Dedifferentiated amniotic fluid mesenchymal stem cell (primary cell): Measurements from ENCODE around the gene HSPBP1.
"Not testable (repeated sequence)": the region's sequence is repeated elsewhere in the genome, so short reads cannot be mapped to it uniquely, and the experiment has no call there.

Source experiments
- DNase-seq: peaks from one replicate; pipeline ENCODE4 v3.0.0-alpha.2; 2016; ENCODE audit errors: extremely low spot score

Gene HSPBP1, protein sequence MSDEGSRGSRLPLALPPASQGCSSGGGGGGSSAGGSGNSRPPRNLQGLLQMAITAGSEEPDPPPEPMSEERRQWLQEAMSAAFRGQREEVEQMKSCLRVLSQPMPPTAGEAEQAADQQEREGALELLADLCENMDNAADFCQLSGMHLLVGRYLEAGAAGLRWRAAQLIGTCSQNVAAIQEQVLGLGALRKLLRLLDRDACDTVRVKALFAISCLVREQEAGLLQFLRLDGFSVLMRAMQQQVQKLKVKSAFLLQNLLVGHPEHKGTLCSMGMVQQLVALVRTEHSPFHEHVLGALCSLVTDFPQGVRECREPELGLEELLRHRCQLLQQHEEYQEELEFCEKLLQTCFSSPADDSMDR

DNA sequence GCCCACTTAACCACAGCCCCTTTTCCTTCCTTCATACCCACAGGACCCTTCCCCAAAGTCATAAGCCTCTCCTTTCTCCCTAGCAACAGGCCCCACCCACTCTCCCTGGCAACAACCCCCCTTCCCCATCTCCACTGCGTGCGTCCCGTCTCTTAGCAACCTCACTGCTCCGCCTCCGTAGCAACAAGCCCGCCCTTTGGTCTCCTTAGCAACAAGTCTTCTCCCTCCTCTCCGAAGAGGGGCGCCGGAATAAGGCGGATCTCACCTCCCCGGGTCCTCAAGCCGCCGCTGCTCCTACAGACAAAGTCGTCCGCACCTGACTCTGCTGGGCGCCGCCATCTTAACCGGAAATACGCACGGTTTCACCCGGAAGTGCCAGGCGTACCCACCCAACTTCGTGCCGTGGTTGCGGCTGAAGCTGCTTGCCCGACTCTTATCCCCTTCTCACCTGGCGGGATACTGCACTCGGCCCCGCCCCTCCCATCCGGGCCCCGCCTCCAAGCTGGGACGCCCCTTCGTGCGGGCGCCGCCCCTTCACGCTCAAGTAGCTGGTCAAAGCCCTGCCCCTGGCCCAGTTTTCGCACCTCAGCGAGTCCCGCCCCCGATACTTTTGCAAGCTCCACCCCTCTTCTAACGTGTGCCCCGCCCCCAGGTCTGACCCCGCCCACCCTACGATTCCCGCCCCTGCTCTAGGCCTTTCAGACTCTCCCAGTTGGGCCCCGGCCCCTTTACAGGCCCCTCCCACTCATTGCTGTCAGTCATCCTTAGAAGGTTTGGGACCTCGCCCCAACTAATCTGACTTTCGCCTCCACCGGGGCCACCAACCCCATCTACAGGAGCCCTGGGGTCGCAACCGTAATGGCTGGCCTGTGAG, at the start of gene HSPBP1:
Gene HSPBP1, minus strand, starts transcription at position 341 of the 874 bp plus-strand sequence. CDS start 502 bp downstream, outside the sequence.
- peak; percentile 74 for DNase-seq

DNA sequence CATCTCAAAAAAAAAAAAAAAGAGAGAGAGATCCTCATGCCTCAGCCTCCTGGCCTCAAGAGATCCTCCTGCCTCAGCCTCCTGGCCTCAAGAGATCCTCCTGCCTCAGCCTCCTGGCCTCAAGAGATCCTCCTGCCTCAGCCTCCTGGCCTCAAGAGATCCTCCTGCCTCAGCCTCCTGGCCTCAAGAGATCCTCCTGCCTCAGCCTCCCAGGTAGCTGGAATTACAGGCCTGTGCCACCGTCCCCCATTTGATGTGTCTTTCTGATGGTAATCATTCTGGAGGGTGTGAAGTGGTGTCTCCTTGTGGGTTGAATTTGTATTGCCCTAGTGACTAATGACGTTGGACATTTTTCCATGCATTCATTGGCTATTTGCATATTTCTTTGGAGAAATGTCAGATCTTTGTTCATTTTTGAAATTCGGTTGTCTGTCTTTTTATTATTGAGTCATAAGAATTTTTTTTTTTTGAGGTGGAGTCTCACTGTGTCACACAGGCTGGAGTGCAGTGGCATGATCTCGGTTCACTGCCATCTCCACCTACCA, 48.9 kb upstream of the HSPBP1 start:
- not testable (repeated sequence) for DNase-seq

DNA sequence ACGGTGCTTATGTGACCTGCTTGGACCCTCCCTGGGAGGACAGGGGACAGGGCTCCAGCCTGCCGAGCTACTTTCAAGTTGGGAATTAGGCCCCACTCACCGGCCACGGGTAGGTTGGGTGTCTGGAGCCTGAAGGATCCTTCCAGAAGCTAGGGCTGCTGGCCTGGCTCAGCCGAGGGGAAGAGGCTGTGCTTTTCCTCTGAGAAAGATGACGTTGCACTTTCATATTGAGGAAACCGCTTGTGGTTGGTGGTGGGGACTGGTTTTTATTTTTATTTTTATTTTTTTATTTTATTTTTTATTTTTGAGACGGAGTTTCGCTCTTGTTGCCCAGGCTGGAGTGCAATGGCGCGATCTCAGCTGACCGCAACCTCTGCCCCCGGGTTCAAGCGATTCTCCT, 45.3 kb upstream of the HSPBP1 start, which contains the start of gene TMEM150B:
Gene TMEM150B, minus strand, starts transcription at position 170 of the 400 bp plus-strand sequence. CDS start 4,305 bp downstream, outside the sequence.
- DNase-seq, result no peak

DNA sequence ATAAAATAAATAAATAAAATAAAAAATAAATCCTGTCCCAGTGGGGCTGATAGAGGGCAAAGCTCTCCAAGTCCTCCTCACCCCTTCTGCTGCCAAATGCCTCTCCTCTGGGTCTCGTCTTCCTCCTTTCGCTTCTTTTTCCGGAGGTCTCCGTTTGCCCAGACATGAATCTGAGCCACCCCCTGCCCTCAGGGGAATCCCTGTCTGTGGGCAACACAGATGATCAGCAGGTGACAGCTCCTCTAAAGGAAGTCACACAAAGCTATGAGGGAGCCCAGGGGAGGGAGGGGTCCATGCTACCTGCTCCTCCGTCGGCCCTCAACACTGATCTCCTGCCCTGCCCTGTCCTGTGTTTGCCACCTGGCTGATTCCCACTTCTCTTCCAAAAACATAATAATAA, 44.8 kb upstream of the HSPBP1 start:
- no peak for DNase-seq

DNA sequence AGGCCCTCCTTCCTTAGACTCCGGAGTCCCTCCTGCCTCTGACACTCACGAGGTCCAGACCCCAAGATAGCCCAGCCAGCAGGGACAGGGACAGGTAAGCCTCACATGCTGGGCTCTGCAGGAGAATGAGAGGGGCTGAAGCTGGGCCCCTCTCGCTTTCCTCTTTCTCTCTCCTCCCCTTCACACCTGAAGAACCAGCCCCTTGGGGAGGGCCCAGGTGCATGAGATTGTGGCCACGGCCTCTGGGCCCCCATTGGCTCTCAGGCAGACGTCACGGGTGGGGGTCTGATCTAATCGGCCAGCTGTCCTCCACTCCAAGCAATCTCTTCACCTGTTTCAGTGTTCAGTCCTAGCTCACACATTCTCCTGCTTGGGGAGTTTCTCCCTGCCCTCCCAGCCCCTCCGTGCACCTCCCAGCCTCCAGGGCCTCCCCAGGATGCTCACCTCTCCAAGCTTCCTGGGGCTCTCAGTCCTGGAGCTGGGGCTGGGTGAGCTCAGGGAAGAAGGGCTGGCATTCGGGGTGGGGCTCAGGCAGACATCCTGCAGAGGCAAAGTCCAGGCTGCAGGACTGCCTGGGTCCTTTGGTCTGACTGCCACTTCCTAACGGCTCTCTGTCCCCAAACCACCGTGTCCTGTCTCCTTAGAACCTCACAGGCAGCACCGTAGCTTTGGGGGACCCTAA, 42.4 kb upstream of the HSPBP1 start:
- no peak for DNase-seq

DNA sequence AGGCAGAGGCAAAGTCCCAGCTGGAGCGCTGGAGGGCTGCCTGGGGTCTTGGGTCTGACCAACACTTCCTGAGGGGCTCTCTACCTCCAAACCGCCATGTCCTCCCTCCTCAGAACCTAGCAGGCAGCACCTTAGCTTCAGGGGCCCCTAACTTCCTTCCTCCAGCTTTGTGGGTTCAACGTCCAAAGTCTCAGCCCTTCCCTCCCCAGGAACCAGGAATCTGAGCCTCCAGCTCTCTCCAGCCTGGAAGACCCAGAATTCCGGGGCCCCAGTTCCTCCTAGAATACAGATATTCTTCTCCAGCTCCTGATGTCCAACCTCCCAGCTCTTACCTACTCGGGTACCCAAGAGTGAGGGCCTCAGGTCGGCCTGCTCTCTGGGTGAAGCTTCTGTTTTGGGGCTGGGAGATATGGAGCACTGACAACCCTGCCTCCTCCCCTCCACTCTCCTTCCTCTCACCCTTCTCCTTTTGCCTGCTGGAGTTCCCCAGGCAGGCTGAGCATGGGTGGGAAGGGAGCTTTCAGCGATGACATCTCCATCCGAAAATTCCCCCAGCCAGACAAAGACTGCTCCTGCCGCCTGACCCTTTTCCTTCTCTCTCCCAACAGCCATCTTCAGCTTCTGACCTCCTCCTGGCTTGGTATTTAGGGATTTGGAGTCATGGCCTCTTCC, 41.7 kb upstream of the HSPBP1 start:
- DNase-seq, result no peak

DNA sequence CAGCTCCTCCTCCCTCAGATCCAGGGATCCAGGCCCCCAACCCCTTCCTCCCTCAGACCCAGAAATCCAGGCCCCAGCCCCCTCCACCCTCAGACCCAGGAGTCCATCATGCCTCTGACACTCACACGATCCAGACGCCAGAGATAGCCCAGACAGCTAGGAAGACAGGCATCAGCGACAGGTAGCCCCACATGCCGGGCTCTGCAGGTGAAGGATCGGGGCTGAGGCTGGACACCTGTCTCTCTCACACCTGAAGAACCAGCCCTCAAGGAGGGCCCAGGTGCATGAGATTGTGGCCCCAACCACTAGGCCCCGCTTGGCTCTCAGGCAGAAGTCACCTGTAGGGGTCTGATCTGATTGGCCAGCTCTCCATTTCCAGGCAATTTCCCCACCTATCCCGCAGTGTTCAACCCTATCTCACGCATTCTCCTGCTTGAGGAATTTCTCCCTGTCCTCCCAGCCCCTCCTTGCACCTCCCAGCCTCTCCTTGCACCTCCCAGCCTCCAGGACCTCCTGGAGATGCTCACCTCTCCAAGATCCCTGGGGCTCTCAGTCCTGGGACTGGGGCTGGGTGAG, 41.0 kb upstream of the HSPBP1 start:
- DNase-seq, result no peak

DNA sequence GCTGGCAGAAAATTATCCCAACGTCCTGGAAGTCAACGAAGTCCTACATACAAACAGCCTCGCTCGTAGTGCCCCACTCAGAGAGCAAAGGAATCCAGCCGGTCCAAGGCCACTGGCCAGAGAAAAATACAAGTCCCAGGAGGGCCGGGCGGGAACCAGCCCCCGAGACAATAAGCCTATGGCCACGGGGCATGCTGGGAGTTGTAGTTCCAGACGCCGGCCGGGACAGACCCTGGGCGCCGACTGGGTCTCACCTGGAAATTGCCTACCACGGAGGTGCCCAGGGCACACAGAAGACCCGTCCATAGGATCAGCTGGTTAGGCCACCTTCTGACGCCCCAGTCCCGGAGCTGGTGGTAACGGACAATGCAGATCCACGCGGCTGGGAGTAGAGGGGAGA, 39.9 kb upstream of the HSPBP1 start:
- no peak for DNase-seq

DNA sequence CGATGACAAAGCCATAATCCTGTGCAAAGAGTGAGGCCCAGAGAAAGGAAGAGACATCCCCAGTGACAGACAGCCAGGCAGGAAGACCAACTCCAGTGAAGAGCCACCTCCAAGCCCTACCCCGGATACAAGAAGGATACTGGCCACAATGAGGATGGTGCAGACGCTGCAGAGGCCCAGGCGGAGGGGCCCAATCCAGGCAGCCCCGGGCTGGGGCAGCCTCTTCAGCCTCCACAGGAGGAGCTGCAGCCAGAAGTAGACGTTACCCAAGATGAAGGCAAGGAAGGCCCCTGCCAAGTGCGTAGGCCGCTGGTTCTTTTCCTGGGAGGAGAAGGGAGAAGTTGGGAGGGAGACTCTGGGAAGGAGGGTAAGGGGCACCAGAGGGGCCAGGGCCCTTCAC, 36.7 kb upstream of the HSPBP1 start:
- no peak for DNase-seq

DNA sequence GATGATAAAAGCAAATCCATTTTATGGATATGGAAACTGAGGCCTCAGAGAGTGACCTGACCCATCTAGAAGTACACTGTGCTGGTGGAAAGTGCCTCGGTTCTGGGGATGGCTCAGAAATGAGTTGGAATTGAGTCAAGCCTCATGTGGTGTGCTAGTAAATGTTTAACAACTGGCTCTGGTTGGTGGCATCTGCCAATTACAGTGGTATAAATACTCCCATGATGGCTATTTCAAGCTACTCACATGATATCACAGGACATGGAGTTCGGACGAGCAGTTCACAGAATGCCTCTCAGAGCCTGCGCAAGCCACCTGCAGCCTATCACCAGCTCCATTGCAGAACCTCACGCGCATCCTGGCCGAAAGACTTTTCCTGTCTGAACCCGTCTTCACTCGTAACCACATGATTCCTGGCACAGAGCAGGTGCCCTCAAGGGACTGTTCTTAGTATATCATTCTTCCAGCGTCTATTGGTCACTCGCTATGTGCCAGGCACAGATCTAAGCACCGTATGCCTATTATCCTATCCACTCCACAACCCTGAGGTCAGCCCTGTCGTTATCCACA, 36.1 kb upstream of the HSPBP1 start:
- DNase-seq, result no peak

DNA sequence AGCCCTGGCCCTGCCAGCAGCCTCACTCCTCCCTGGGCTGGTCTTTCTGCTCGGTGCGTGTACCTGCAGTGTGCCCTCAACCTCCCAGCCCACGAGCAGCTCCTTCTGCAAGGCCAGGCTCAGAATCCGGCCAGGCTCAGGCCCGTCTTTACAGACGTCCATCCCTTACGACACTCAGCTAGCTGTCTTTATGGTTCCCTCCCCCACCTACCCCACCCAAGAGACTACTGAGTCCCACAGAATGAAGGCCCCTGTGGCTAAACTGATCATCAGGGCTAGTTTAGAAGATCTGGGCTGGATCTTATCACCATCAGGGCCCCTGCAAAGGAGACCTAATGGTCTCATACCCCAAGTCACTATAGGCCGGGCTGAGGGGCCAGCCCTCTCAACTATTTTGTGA, 34.5 kb upstream of the HSPBP1 start:
- no peak for DNase-seq

DNA sequence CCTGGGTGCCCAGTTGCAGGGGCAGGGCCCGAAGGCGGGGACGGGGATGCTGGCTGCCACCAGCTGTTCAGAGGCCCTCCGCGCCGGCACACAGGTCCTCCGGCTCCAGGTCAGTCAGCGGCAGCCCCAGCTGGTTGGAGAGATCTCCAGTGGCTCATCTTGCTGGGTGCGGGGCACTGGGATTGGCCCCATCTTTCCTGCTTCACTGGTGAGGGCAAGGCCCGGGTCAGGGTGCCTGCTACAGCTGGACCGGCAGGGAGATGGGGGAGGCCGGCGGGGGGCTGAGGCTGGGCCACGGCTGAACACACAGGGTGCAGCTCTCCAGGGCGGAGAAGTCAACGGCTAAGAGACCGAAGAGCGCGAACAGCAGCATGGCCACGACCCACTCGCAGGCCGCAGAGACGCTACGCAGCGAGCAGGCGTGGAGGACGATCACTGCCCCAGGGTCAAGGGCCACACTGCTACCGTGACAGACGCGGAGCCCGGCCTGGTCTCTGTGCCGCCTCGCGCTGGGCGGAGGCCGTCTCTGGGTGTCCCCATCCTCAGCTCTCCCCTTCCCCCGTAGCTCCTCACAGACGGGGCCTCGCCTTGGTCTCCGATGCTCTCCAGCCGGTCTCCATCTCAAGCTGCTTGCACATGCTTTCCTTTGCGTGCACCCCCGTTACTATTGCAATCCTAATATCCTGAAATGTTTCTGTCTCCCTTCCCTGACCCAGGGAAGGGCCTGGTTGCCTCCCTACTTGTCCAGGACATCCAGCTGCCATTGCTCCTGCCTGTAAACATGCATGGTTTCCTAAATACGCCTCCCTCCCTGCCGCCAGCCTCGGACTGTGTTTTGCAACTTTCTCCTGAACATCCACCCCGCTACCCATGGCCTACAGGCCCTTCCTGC, 33.0 kb upstream of the HSPBP1 start:
- no peak for DNase-seq

DNA sequence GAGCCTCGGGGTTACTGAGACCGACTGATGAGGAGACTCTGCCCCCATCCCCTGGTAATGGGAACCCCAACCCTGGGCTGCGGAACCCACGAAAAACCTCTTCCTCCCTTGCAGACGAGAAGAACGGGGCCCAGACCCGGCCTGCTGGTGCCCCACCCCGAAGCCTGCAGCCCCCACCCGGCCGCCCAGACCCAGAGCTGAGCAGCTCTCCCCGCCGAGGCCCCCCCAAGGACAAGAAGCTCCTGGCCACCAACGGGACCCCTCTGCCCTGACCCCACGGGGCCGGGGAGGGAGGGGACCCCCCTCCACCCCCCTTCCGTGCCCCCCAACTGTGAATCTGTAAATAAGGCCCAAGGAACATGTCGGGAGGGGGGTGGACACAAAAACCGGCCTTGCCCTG, 31.9 kb upstream of the HSPBP1 start:
- no peak for DNase-seq

DNA sequence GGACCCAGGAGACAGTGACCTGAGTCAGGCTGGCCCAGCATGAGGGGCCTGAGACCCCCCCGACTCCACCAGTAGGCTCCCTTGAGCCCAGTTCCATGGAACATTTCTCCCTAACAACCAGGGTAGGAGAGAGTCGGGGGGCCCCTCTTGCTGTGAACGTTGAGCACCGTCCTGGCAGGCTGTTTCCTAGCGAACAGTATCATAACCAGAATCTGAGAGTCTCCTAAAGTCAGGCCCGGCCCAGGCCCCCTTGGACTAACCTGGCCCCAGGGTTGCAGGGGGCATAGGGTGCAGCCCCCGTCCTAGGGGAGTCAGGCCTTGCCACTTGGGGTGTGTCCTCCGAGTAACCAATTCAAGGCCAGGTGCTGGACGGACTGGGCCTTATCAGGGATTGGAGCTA, 31.5 kb upstream of the HSPBP1 start:
- DNase-seq, result no peak

DNA sequence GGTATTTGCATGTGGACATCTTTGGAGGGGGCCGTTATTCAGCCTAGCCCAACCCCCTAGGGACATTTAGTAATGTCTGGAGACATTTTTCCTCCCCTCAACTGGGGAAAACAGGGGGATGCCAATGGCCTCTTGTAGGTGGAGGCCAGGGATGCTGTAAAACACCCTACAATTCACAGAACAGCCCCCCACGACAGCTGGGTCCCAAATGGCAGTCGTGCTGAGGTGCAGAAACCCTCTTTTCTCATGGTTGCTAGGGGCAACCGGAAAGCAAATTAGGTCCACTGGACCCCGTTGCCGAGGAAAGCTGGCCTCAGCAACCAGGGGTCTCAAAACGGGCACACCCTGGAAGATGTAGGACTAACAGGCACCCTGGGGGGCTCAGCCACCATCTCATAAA, 30.6 kb upstream of the HSPBP1 start:
- DNase-seq, result no peak

DNA sequence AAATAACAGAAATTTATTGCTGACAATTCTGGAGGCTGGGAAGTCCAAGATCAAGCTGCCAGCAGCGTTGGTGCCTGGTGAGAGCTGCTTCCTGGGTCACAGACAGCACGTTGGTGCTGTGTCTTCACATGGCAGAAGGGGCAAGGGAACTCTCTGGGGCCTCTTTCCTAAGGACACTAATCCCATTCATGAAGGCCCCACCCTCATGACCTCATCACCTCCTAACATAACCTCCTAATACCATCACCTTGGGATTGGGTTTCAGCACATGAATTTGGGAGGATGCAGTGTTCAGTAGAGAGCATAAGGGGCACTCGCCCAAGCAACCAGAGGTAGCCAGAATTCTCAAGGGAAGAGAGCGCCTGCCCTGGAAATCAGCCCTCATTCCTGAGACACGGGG, 29.5 kb upstream of the HSPBP1 start:
- DNase-seq, result no peak

DNA sequence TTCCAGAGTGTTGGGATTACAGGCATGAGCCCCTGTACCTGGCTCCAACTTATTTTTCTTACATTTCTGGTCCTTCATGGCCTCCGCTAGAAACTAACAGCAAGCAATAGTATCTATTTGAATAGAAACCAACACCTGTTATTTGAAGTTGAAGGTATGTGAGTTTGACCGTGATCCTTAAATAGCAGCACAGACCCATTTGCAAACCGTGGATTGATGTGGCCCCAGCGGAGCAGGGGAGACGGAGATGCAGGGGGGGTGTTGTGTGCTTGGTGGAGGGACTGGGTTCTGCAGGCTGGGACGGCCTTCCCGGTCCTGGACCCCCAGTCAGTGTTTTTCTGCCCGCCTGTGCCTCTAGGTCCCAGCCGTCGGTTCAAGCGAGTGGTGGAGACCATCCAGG, 28.4 kb upstream of the HSPBP1 start:
- no peak for DNase-seq

DNA sequence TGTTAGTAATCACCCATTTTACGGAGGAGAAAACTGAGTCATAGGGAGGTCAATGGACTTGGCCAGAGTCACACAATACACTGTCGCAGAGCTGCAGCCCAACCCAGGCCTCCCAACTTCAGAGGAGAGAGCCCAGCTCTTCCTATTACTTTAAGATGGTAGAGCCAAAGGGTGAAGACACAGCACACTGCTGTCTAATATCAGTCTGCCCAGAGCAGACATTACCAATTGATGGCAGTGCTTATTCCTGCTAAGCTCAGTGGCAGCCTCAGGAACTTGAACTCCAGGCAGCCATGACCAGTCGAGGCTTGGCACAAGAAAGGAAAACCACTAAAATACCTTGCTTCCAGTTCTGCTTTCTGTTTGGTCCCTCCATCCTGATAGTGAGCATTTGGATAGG, 26.8 kb upstream of the HSPBP1 start:
- no peak for DNase-seq

DNA sequence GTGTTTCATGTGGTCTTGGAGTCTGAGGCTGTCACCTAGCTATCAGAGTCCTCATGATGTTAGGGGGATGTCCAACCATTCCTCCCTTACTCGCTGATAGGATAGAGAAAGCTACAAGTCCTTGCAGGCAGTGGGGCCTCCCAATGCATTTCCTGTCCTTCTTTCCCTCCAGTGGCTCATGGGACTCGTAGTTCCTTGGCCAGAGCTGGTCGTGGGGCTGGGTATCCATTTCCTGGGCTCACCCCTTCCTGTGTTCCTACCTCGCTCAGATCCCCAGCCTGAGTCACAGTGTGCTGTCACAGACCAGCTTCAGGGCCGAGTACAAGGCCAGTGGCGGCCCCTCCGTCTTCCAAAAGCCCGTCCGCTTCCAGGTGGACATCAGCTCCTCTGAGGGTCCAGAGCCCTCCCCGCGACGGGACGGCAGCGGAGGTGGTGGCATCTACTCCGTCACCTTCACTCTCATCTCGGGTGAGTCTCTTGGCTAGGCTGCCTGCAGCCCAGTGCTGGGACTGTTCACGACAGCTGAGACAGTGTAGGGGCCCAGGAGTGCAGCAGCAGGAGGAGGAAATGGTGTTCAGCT, 26.2 kb upstream of the HSPBP1 start:
- no peak for DNase-seq
